K562 (cell line): Measurements from ENCODE around the gene DLGAP1. TPM values are rescaled to one million over a fixed set of nuclear protein-coding genes. Genes with fewer than 3 reads are reported as not detected.
A peak's percentile ranks its signal among the peaks of the same experiment; 100 is the strongest.

Source experiments
- ATAC-seq: fragments of 200-7000 bp; cut with Tn5 transposase; 3 replicates; pipeline ENCODE4 v1.9.1; 2020; ENCODE audit warnings: moderate library complexity
- BruUV-seq: library from RNA; stranded (reverse); fragments of 400-500 nt; replicated peaks from 2 replicates; lab custom pipeline; 2021; lab: Mats Ljungman, UMichigan
- CTCF ChIA-PET: fragments of 300-600 bp; formaldehyde crosslinking; extraction: SDS; loops from one replicate; lab custom pipeline; 2021; ENCODE audit warnings: low intra/inter-chr PET ratio; lab: Yijun Ruan, JAX
- POLR2A ChIA-PET: fragments of 300-600, 350-650 bp; sonication (Branson Sonifier 250); formaldehyde crosslinking; extraction: SDS; loops from one replicate; lab custom pipeline; 2021; ENCODE audit warnings: antibody characterized with exemption, inconsistent platforms; lab: Yijun Ruan, JAX
- DNase-seq, 4 experiments: peaks; one replicate each; pipeline versions ENCODE4 v3.0.0 to v3.0.0-alpha.2; 2011 to 2018; ENCODE audit warnings: low spot score in 3 of 4, mixed read lengths in 3 of 4; ENCODE audit errors: extremely low read depth in 1 of 4
- FAIRE-seq: peaks from 2 replicates; lab custom pipeline; 2011; peaks lifted over from hg19 to GRCh38; lab: Jason Lieb, UNC
- H2AFZ ChIP-seq: 2 replicates; pipeline ENCODE4 v1.6.0; 2011; ENCODE audit warnings: low read depth, low read length, control low read depth, inconsistent platforms
- H3K27ac ChIP-seq: fragments of 200-600 bp; 3 replicates; pipeline ENCODE4 v1.8.0; 2011; ENCODE audit warnings: low read depth, mild to moderate bottlenecking, control low read depth, inconsistent platforms, low read length, moderate library complexity, mixed read lengths; ENCODE audit errors: extremely low read depth
- H3K27me3 ChIP-seq, 2 experiments: fragments of 300-600 bp in 1 of 2; 2 replicates in 1 of 2; 3 replicates in 1 of 2; pipeline versions ENCODE4 v1.6.0 to v1.8.0; 2011; ENCODE audit warnings: inconsistent platforms in 2 of 2, low read length in 2 of 2, mild to moderate bottlenecking in 1 of 2, mixed read lengths in 1 of 2, moderate library complexity in 1 of 2; ENCODE audit not compliant: control insufficient read depth in 2 of 2, insufficient read depth in 2 of 2
- H3K36me3 ChIP-seq: fragments of 300-600 bp; 3 replicates; pipeline ENCODE4 v1.8.0; 2011; ENCODE audit warnings: mild to moderate bottlenecking, low read length, inconsistent platforms; ENCODE audit not compliant: control insufficient read depth, insufficient read depth
- H3K4me1 ChIP-seq, 2 experiments: fragments of 200-600 bp in 1 of 2; replicated peaks in 1 of 2; 2 replicates in 1 of 2; 3 replicates in 1 of 2; pipeline versions ENCODE4 v1.5.1 to v1.8.0; 2011; ENCODE audit warnings: inconsistent platforms in 2 of 2, low read length in 2 of 2, mild to moderate bottlenecking in 1 of 2, mixed read lengths in 1 of 2, moderate library complexity in 1 of 2; ENCODE audit not compliant: control insufficient read depth in 2 of 2, insufficient read depth in 2 of 2
- H3K4me2 ChIP-seq: 2 replicates; pipeline ENCODE4 v1.6.1; 2011; ENCODE audit warnings: low read length, control low read depth, inconsistent platforms, mixed read lengths; ENCODE audit not compliant: insufficient read depth
- H3K4me3 ChIP-seq: fragments of 200-600 bp; sonication (generic), shearing (Covaris generic); 2 replicates; pipeline ENCODE4 v1.5.1; 2016; ENCODE audit warnings: control low read depth, inconsistent platforms
- H3K79me2 ChIP-seq: fragments of 200-600 bp; 3 replicates; pipeline ENCODE4 v1.8.0; 2011; ENCODE audit warnings: low read length, inconsistent platforms; ENCODE audit not compliant: control insufficient read depth, insufficient read depth
- H3K9ac ChIP-seq, 2 experiments: 2 replicates each; pipeline versions ENCODE4 v1.6.0 to v1.6.1; 2011; ENCODE audit warnings: low read depth in 2 of 2, low read length in 2 of 2, control low read depth in 1 of 2, inconsistent platforms in 1 of 2, mild to moderate bottlenecking in 1 of 2, mixed read lengths in 1 of 2; ENCODE audit not compliant: insufficient read depth in 1 of 2
- H3K9me1 ChIP-seq: one replicate; pipeline ENCODE4 v1.6.0; 2011; ENCODE audit warnings: inconsistent platforms, mild to moderate bottlenecking, low read length, moderate library complexity; ENCODE audit not compliant: control insufficient read depth, insufficient read depth
- H3K9me3 ChIP-seq: replicated peaks from 2 replicates; pipeline ENCODE4 v1.5.1; 2011; ENCODE audit warnings: low read depth, low read length, inconsistent platforms; ENCODE audit not compliant: control insufficient read depth, insufficient read depth
- H4K20me1 ChIP-seq: replicated peaks from 2 replicates; pipeline ENCODE4 v1.6.1; 2011; ENCODE audit warnings: low read length, inconsistent platforms, mixed read lengths; ENCODE audit not compliant: control insufficient read depth, insufficient read depth
- GATA2 ChIP-seq: sonication (generic); formaldehyde crosslinking; IDR thresholded peaks from 2 replicates; pipeline ENCODE4 v1.4.0; 2020; ENCODE audit warnings: mild to moderate bottlenecking, missing genetic modification reagents
- HNRNPLL ChIP-seq: fragments of 200-400 bp; formaldehyde crosslinking; IDR thresholded peaks from 2 replicates; pipeline ENCODE4 v1.6.1; 2017; ENCODE audit warnings: low read length, low read depth, mild to moderate bottlenecking; ENCODE audit not compliant: poor library complexity, severe bottlenecking
- MAZ ChIP-seq, 2 experiments: fragments of 450-650 bp in 1 of 2; sonication (generic) in 1 of 2; formaldehyde crosslinking; IDR thresholded peaks in 1 of 2; conservative IDR thresholded peaks in 1 of 2; 2 replicates each; pipeline versions ENCODE4 v1.4.0 to v1.5.0; 2020; ENCODE audit warnings: mild to moderate bottlenecking in 1 of 2, missing genetic modification reagents in 1 of 2
- MLX ChIP-seq, 2 experiments: fragments of 450-650 bp in 1 of 2; sonication (generic) in 1 of 2; formaldehyde crosslinking; conservative IDR thresholded peaks; 2 replicates each; pipeline versions ENCODE4 v1.4.0 to v1.8.1; 2020 to 2022; ENCODE audit warnings: mild to moderate bottlenecking in 1 of 2, missing genetic modification reagents in 1 of 2
- RFX7 ChIP-seq: fragments of 250-450 bp; sonication (Bioruptor Pico); IDR thresholded peaks from 2 replicates; pipeline ENCODE4 v1.5.1; 2021; ENCODE audit warnings: mild to moderate bottlenecking
- ZNF165 ChIP-seq: fragments of 250-450 bp; sonication (Bioruptor Pico); IDR thresholded peaks from 2 replicates; pipeline ENCODE4 v1.4.0; 2020; ENCODE audit warnings: borderline replicate concordance
- ZNF583 ChIP-seq: fragments of 250-450 bp; sonication (Bioruptor Pico); IDR thresholded peaks from 2 replicates; pipeline ENCODE4 v1.4.0; 2020
- WGBS: fragments of 100-300 bp; shearing (Covaris generic); methylation state at CpG from one replicate; pipeline ENCODE4 v1.1.6; 2016; ENCODE audit warnings: low coverage, mixed read lengths; ENCODE audit not compliant: insufficient coverage; ENCODE audit errors: missing lambda C conversion rate; 5-methylcytosine and 5-hydroxymethylcytosine counted together
- in situ Hi-C: fragments of 300-500 bp; cut with MboI; formaldehyde crosslinking; loops from 4 replicates; pipeline ENCODE4 v1.15.0; 2018; ENCODE audit warnings: inconsistent platforms, mixed read lengths
- intact Hi-C: fragments of 100-400 bp; cut with micrococcal nuclease; formaldehyde crosslinking; loops from 2 replicates; pipeline ENCODE4 v1.14.2; 2022
- polyA plus RNA-seq, 8 experiments: library from polyadenylated mRNA; depleted of rRNA in 4 of 8; stranded (reverse) in 5 of 8; unstranded in 3 of 8; fragments of >200 nt; fragmentation: Nextera tagmentation in 2 of 8; fragmentation: Illumina TruSeq in 1 of 8; extraction: Ambion mirVana in 2 of 8; extraction: Trizol in 1 of 8; gene quantifications; 2 replicates each; pipeline versions ENCODE4 v1.2.1 to v1.2.3, GENCODE V29; 2011 to 2014; ENCODE audit warnings: inconsistent platforms in 1 of 8, missing spikeins in 1 of 8
- total RNA-seq, 7 experiments: library from RNA; depleted of rRNA in 6 of 7; stranded (reverse); fragments of >200 nt in 6 of 7; fragmentation: Illumina TruSeq in 2 of 7; extraction: Trizol in 2 of 7; gene quantifications; 2 replicates each; pipeline versions ENCODE4 v1.2.1 to v1.2.3, GENCODE V29; 2011 to 2021; ENCODE audit warnings: low replicate concordance in 1 of 7

Gene DLGAP1
- total and polyA plus RNA-seq, 9 of the 15 experiments (the other 6 are each of a cell fraction or from before 2014, with no cell fraction given): 0.04 to 0.22 (median 0.08) TPM

GRCh38 chr18:3599861-3600260 is 855.2 kb downstream of the DLGAP1 start (continued):
- TF ChIP-seq MLX (CRISPR knock-in tag; conservative IDR thresholded peaks at IDR 0.05) (no peak), RFX7 (no peak), HNRNPLL (no peak)

GRCh38 chr18:3599195-3599594 is 855.9 kb downstream of the DLGAP1 start:
- no peak overlapping the region for H2AFZ ChIP-seq
- H3K4me1 ChIP-seq: peaks cover 65 to 72% of the 10 kb centered on the region in 2 experiments
- no peak overlapping the region for H3K4me2 ChIP-seq
- CTCF ChIA-PET: no interaction called here
- ATAC-seq (no peak), DNase-seq (no peak), FAIRE-seq (no peak)
- no peaks in the 10 kb centered on the region for H3K27me3 ChIP-seq
- H3K79me2 ChIP-seq: peaks cover 55% of the 10 kb centered on the region
- H3K27ac ChIP-seq: peak overlapping the region; percentile 39
- H3K9me3 ChIP-seq: no peaks in the 10 kb centered on the region
- no peak overlapping the region; a peak in 1 of 4 replicates for H3K9ac ChIP-seq
- in situ Hi-C loops (loop anchor here (5.0 kb wide), 1 partner anchor 147 kb away; the partner anchor contains the start of gene TGIF1), intact Hi-C loops (no loop called here)
- WGBS: 74% methylated on average over 7 of the region's 7 CpGs
- no peaks in the 10 kb centered on the region for H3K9me1 ChIP-seq
- H3K4me3 ChIP-seq: no peak overlapping the region
- no peaks in the 10 kb centered on the region for H4K20me1 ChIP-seq
- BruUV-seq: no TSS peak
- H3K36me3 ChIP-seq: peaks cover 3% of the 10 kb centered on the region; the same call in 2 of the 3 replicates
- TF ChIP-seq ZNF583 (peak; percentile 24; the same call in 1 of the 2 replicates), MAZ (CRISPR knock-in tag; conservative IDR thresholded peaks at IDR 0.05 in 1 of 2, IDR thresholded peaks at IDR 0.05 in 1 of 2) (0 out of 4 replicates have a peak, but pooled peaks of 1 of the 2 experiments have one; percentile 9), GATA2 (CRISPR knock-in tag) (no peak), ZNF165 (CRISPR knock-in tag) (peak; percentile 31; the same call in 1 of the 2 replicates)
- POLR2A ChIA-PET: interaction anchor here (0.8 to 5.6 kb wide), 3 partner anchors 46 to 64 kb away, joined by 3 to 109 read pairs (median 3); no protein-coding TSS in a partner anchor
